H9 (cell line): ENCODE measurements around the gene CD180. TPM values are rescaled to one million over a fixed set of nuclear protein-coding genes. Genes with fewer than 3 reads are reported as not detected.

Experiments used
- DNase-seq: peaks from one replicate; pipeline ENCODE4 v3.0.0-alpha.2; 2017
- H2AFZ ChIP-seq: one replicate; pipeline ENCODE4 v1.6.1; 2013; ENCODE audit warnings: mild to moderate bottlenecking, low read length, control low read depth, moderate library complexity
- H2AK5ac ChIP-seq: 2 replicates; pipeline ENCODE4 v1.6.1; 2013; ENCODE audit warnings: low read length, control low read depth, mixed read lengths; ENCODE audit not compliant: insufficient read length
- H2BK120ac ChIP-seq: one replicate; pipeline ENCODE4 v1.6.1; 2013; ENCODE audit warnings: low read depth, mild to moderate bottlenecking, low read length, control low read depth, inconsistent platforms; ENCODE audit not compliant: poor library complexity, severe bottlenecking
- H2BK12ac ChIP-seq: 2 replicates; pipeline ENCODE4 v1.6.1; 2013; ENCODE audit warnings: low read length, control low read depth, mixed read lengths, low read depth; ENCODE audit not compliant: insufficient read length
- H2BK15ac ChIP-seq: 2 replicates; pipeline ENCODE4 v1.6.1; 2013; ENCODE audit warnings: low read depth, low read length, control low read depth
- H2BK20ac ChIP-seq: one replicate; pipeline ENCODE4 v1.6.1; 2013; ENCODE audit warnings: low read depth, mild to moderate bottlenecking, low read length, control low read depth, inconsistent platforms; ENCODE audit not compliant: poor library complexity, severe bottlenecking
- H2BK5ac ChIP-seq: 2 replicates; pipeline ENCODE4 v1.6.1; 2013; ENCODE audit warnings: low read length, control low read depth, mixed read lengths; ENCODE audit not compliant: insufficient read length
- H3K14ac ChIP-seq: 2 replicates; pipeline ENCODE4 v1.6.1; 2013; ENCODE audit warnings: low read length, control low read depth; ENCODE audit not compliant: insufficient read depth
- H3K18ac ChIP-seq: 2 replicates; pipeline ENCODE4 v1.6.1; 2013; ENCODE audit warnings: low read depth, mild to moderate bottlenecking, mixed read lengths, low read length, control low read depth; ENCODE audit not compliant: insufficient read length
- H3K23ac ChIP-seq: 2 replicates; pipeline ENCODE4 v1.6.1; 2013; ENCODE audit warnings: low read length, control low read depth, mixed read lengths, low read depth; ENCODE audit not compliant: insufficient read length
- H3K23me2 ChIP-seq: 2 replicates; pipeline ENCODE4 v1.6.1; 2013; ENCODE audit warnings: low read depth, mild to moderate bottlenecking, mixed read lengths, low read length, control low read depth; ENCODE audit not compliant: insufficient read length, poor library complexity, severe bottlenecking
- H3K27ac ChIP-seq: 2 replicates; pipeline ENCODE4 v1.5.1; 2013; ENCODE audit warnings: low read length, control low read depth, mixed read lengths, low read depth; ENCODE audit not compliant: insufficient read length
- H3K27me3 ChIP-seq: 2 replicates; pipeline ENCODE4 v1.6.1; 2013; ENCODE audit warnings: low read length, control low read depth, inconsistent platforms; ENCODE audit not compliant: insufficient read depth
- H3K4ac ChIP-seq: 2 replicates; pipeline ENCODE4 v1.6.1; 2013; ENCODE audit warnings: low read depth, mild to moderate bottlenecking, control low read depth, inconsistent platforms, low read length, moderate library complexity
- H3K4me1 ChIP-seq: 2 replicates; pipeline ENCODE4 v1.6.1; 2013; ENCODE audit warnings: low read length, control low read depth, inconsistent platforms; ENCODE audit not compliant: insufficient read depth
- H3K4me2 ChIP-seq: 2 replicates; pipeline ENCODE4 v1.6.1; 2013; ENCODE audit warnings: low read length, control low read depth, mixed read lengths; ENCODE audit not compliant: insufficient read length, insufficient read depth
- H3K56ac ChIP-seq: 2 replicates; pipeline ENCODE4 v1.6.1; 2013; ENCODE audit warnings: low read depth, mild to moderate bottlenecking, mixed read lengths, low read length, control low read depth; ENCODE audit not compliant: insufficient read length
- H3K79me1 ChIP-seq: 2 replicates; pipeline ENCODE4 v1.6.1; 2013; ENCODE audit warnings: low read depth, mild to moderate bottlenecking, moderate library complexity, low read length, control low read depth, inconsistent platforms; ENCODE audit not compliant: insufficient read depth, poor library complexity, severe bottlenecking
- H3K79me2 ChIP-seq: 2 replicates; pipeline ENCODE4 v1.6.1; 2013; ENCODE audit warnings: low read length, control low read depth, inconsistent platforms; ENCODE audit not compliant: insufficient read depth
- H3K9ac ChIP-seq: 2 replicates; pipeline ENCODE4 v1.6.1; 2013; ENCODE audit warnings: low read length, control low read depth, mixed read lengths; ENCODE audit not compliant: insufficient read length; ENCODE audit errors: extremely low read depth
- H3K9me3 ChIP-seq: one replicate; pipeline ENCODE4 v1.6.1; 2013; ENCODE audit warnings: low read depth, low read length, inconsistent platforms; ENCODE audit not compliant: control insufficient read depth
- H3T11ph ChIP-seq: one replicate; pipeline ENCODE4 v1.6.1; 2013; ENCODE audit warnings: mild to moderate bottlenecking, low read length, control low read depth, inconsistent platforms
- H4K20me1 ChIP-seq: one replicate; pipeline ENCODE4 v1.6.1; 2013; ENCODE audit not compliant: control insufficient read depth, insufficient read length, insufficient read depth
- H4K5ac ChIP-seq: 2 replicates; pipeline ENCODE4 v1.6.1; 2013; ENCODE audit warnings: low read depth, mild to moderate bottlenecking, mixed read lengths, low read length, control low read depth; ENCODE audit not compliant: insufficient read length
- H4K8ac ChIP-seq: replicated peaks from 2 replicates; pipeline ENCODE4 v1.6.1; 2013; ENCODE audit warnings: low read length, control low read depth, mixed read lengths, low read depth; ENCODE audit not compliant: insufficient read length
- H4K91ac ChIP-seq: 2 replicates; pipeline ENCODE4 v1.6.1; 2013; ENCODE audit warnings: low read depth, mild to moderate bottlenecking, moderate library complexity, mixed read lengths, low read length, control low read depth; ENCODE audit not compliant: insufficient read length
- H3K27ac Mint-ChIP-seq, 3 experiments: 2 replicates in 2 of 3; 3 replicates in 1 of 3; pipeline ENCODE4 v1.8.0; 2020 to 2021; ENCODE audit warnings: mixed read lengths in 3 of 3, mild to moderate bottlenecking in 1 of 3, moderate library complexity in 1 of 3
- H3K27me3 Mint-ChIP-seq: 2 replicates; pipeline ENCODE4 v1.8.0; 2021; ENCODE audit warnings: low read depth, mild to moderate bottlenecking, moderate library complexity, mixed read lengths
- H3K36me3 Mint-ChIP-seq, 3 experiments: 2 replicates in 2 of 3; 3 replicates in 1 of 3; pipeline ENCODE4 v1.8.0; 2020 to 2021; ENCODE audit warnings: low read depth in 3 of 3, mixed read lengths in 3 of 3; ENCODE audit not compliant: insufficient read depth in 1 of 3
- H3K4me1 Mint-ChIP-seq, 2 experiments: 2 replicates each; pipeline ENCODE4 v1.8.0; 2020; ENCODE audit warnings: mixed read lengths in 2 of 2
- H3K4me3 Mint-ChIP-seq, 2 experiments: 2 replicates in 1 of 2; 3 replicates in 1 of 2; pipeline ENCODE4 v1.8.0; 2020 to 2021; ENCODE audit warnings: mild to moderate bottlenecking in 2 of 2, mixed read lengths in 2 of 2, moderate library complexity in 1 of 2
- H3K9me3 Mint-ChIP-seq, 2 experiments: 2 replicates in 1 of 2; 3 replicates in 1 of 2; pipeline ENCODE4 v1.8.0; 2020; ENCODE audit warnings: mild to moderate bottlenecking in 2 of 2, mixed read lengths in 2 of 2, moderate library complexity in 1 of 2
- WGBS: extraction: QIAGEN DNeasy Blood & Tissue Kit; methylation state at CpG from one replicate; pipeline ENCODE4 v1.1.7; 2013; ENCODE audit warnings: missing lambda C conversion rate, low lambda C conversion rate, mixed read lengths; ENCODE audit not compliant: insufficient read length; ENCODE audit errors: extremely low coverage; 5-methylcytosine and 5-hydroxymethylcytosine counted together
- total RNA-seq: library from RNA; stranded (reverse); gene quantifications from 2 replicates; pipeline ENCODE4 v1.2.1, GENCODE V29; 2021
- TF ChIP-seq, protein P1 (sequence below): fragments of 200-600 bp; sonication (generic); conservative IDR thresholded peaks from 3 replicates; pipeline ENCODE4 v1.8.0; 2021; ENCODE audit warnings: antibody characterized with exemption, mild to moderate bottlenecking

CD180 gene
- total RNA-seq, 1 experiment from 2014 or later = not detected

DNA sequence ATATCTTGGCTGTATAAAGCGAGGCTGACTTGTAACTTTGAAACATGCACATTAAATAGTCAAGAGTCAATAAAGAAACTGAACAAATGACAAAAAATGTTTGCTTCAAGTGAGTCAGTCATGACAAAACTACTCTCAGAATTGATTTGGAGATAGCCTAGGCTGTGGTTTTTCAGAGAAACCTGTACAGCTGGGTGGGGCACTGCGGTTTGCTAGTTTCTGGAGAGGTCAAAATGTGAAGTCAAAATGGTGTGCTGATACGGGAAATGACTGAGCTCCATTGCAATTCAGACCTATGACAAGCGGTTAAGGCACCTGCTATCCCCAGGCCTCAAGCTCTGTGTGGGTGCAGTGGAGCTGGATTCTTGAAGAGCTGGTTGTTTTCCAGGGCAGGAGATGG is 10.3 kb upstream of the CD180 start:
- Histone ChIP-seq H3K23me2 (peaks cover 2% of the 10 kb centered on the region), H3K79me2 (no peaks in the 10 kb centered on the region), H3K27ac (no peak overlapping the region), H2BK12ac (no peak overlapping the region), H4K8ac (no peak overlapping the region), H3K27me3 (no peaks in the 10 kb centered on the region), H2AK5ac (no peak overlapping the region), H3K18ac (no peak overlapping the region), H3K9ac (no peak overlapping the region), H2BK5ac (no peak overlapping the region), H4K91ac (no peak overlapping the region), H4K5ac (no peak overlapping the region), H2BK15ac (no peak overlapping the region), H2AFZ (no peak overlapping the region), H2BK120ac (no peak overlapping the region), H3K4me1 (no peaks in the 10 kb centered on the region), H3K9me3 (no peaks in the 10 kb centered on the region), H3K79me1 (no peaks in the 10 kb centered on the region), H3K23ac (no peak overlapping the region), H2BK20ac (no peak overlapping the region), H3K4ac (no peak overlapping the region), H3T11ph (no peak overlapping the region), H3K56ac (no peak overlapping the region), H3K14ac (no peak overlapping the region), H3K4me2 (no peak overlapping the region), H4K20me1 (no peaks in the 10 kb centered on the region)
- WGBS = no CpG with 5 or more reads among the region's 4 CpGs
- Mint-ChIP-seq H3K27me3 (peaks cover 2% of the 10 kb centered on the region), H3K4me3 (no peak overlapping the region), H3K27ac (no peak overlapping the region), H3K36me3 (no peaks in the 10 kb centered on the region), H3K4me1 (no peaks in the 10 kb centered on the region), H3K9me3 (peaks cover 0 to 2% of the 10 kb centered on the region in 2 experiments; a peak in 1 of 5 replicates)
- DNase-seq = no peak
- TF ChIP-seq, protein P1, sequence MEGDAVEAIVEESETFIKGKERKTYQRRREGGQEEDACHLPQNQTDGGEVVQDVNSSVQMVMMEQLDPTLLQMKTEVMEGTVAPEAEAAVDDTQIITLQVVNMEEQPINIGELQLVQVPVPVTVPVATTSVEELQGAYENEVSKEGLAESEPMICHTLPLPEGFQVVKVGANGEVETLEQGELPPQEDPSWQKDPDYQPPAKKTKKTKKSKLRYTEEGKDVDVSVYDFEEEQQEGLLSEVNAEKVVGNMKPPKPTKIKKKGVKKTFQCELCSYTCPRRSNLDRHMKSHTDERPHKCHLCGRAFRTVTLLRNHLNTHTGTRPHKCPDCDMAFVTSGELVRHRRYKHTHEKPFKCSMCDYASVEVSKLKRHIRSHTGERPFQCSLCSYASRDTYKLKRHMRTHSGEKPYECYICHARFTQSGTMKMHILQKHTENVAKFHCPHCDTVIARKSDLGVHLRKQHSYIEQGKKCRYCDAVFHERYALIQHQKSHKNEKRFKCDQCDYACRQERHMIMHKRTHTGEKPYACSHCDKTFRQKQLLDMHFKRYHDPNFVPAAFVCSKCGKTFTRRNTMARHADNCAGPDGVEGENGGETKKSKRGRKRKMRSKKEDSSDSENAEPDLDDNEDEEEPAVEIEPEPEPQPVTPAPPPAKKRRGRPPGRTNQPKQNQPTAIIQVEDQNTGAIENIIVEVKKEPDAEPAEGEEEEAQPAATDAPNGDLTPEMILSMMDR = no peak
